C4-2B (cell line): ENCODE results near the gene HCFC1.

Experiments
- H3K27ac ChIP-seq: fragments of 450-650 bp; 2 replicates; pipeline ENCODE4 v1.5.1; 2017
- CTCF ChIP-seq: fragments of 450-650 bp; conservative IDR thresholded peaks from 2 replicates; pipeline ENCODE4 v1.5.1; 2017; ENCODE audit warnings: mild to moderate bottlenecking
- ZFX ChIP-seq: fragments of 450-650 bp; IDR thresholded peaks from 2 replicates; pipeline ENCODE4 v1.6.1; 2017

HCFC1 gene

DNA sequence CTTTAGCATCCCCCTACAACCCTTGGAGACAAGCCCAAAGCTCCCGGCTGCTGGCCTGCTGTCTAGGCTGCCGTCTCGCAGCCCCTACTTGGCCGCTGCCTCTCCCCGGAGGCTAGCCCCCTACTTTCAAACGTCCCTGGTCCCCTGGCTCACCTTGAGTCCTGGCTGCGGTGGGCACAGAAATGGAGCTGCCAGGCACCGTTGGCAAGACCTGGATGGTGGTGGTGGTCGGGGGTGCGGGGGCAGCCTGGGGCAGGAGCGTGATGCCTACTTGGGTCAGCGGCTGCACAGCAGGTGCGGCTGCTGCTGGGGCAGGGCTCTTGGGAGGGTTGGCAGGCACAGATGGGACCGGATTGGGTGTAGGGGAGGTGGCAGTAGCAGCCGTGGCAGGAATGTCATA lies 12.0 kb downstream of the HCFC1 start:
- TF ChIP-seq CTCF (no peak), ZFX (no peak)
- no peak overlapping the region for H3K27ac ChIP-seq

DNA sequence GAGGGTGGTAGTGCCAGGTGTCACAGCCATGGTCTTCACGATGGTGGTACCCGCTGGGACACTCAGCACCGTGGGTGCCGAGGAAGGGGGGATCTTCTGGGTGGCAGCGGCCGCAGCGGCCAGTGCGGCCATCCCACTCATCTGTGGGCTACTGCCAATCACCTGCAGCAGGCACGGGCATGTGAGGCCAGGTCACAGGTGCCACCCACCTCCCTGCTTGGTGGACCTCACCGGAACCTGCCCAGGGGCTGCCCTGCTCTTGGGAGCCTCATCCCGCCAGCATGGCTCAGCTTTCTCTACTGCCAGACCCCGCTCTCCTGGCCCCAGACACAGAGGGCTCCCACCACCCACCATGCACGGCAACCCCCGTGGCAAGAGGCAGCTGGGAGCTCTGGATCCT lies 13.0 kb downstream of the HCFC1 start:
- no peak overlapping the region for H3K27ac ChIP-seq
- TF ChIP-seq ZFX (no peak), CTCF (no peak)

DNA sequence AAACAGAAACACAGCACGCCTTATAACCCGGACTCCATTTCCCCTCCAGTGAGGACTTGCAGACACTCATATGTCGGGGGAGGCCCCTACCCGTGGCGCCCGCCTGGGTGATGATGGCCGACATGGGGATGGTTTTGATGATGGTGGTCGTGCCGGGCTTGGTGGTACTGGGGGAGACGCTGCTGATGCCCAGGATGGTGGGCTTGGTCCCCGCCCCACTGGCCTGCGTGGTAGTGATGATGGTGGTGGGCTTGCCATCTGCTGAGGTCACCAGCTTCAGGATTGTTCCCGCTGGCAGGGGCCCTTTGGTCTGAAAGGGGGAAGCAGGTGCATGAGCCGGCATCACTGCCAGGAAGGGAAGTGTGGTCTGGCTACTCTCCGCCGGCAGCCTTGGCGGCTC lies 14.4 kb downstream of the HCFC1 start:
- TF ChIP-seq CTCF (no peak), ZFX (no peak)
- H3K27ac ChIP-seq = no peak overlapping the region

DNA sequence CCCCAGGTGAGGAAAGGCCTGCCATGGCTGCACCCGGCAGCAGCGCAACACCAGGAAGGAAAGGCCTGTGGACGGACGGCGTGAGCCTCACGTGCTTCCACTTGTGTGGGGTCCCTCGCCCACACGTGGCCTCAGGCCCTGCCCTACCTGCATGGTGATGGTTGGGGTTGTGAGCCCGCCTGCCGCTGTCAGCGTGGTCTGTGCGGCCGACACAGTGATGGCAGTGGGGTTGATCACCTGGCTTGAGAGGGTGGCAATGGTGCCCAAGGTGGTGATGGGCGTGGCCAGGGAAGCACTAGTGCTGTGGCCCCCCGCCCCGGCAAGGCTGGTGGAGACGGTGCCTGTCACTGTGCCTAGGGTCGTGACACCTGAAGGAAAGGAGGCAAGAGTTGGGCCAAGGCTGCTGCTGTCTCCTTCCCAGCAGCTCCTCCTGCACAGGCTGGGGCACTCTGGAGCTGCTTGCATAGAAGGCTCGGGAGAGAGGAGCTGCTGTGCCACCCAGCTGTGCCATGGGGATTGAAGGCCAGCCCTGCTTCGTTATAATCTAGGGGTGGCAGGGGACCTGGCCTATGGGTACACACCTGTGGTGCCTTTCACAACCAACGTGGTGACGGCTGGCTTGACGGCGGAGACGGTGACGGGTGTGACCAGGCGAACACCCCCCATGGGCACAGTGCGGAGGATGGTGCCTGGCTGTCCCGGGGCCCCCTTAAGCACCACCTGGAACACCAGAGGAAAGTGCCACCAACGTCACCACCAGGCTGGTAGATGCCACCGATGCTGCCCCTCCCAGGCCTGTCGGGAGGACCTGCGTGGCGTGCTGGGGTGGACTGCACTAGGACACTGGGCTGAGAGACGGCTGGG lies 15.3 kb downstream of the HCFC1 start:
- TF ChIP-seq CTCF (no peak), ZFX (no peak)
- H3K27ac ChIP-seq = no peak overlapping the region

GRCh38 chrX:153955228-153955732 lies 16.3 kb downstream of the HCFC1 start:
- no peak for TF ChIP-seq CTCF
- TF ChIP-seq ZFX = no peak
- H3K27ac ChIP-seq = no peak overlapping the region

DNA sequence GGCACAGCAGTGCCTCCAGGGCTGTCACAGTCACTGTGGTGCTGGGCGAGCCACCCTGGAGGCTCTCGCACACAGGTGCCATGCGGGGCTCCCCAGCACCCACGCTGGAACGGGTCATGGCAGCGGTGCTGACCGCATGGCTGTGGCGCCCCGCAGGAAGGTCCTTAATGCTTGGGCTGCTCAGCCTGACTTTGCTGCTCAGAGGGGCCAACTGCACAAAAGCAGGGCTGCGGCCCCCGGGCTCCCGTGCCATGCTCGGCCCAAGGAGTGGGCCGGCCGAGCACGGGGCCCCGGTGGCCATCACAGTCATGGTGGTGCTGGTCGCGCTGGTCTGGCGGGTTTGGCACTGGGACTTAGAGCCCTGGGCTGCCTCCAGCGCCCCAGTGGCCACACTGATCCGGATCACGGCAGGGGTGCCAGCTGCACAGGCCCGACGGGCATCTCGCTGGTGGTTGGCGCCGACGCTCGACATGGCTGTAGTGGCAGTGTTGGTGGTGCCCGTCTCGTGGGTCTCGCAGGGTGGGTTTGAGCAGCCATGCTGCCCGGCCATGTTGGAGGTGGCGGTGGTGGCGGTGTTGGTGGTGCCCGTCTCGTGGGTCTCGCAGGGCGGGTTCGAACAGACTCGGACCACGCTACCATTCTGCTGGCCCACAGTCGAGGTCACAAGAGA lies 16.9 kb downstream of the HCFC1 start:
- TF ChIP-seq ZFX = no peak
- TF ChIP-seq CTCF = no peak
- H3K27ac ChIP-seq = no peak overlapping the region
